Neural progenitor cell (in vitro differentiated cells): ENCODE results near the gene TMBIM4. TPM values are rescaled to one million over a fixed set of nuclear protein-coding genes. Genes with fewer than 3 reads are reported as not detected.

ENCODE experiments used
- DNase-seq: peaks from one replicate; pipeline ENCODE4 v3.0.0-alpha.2; 2016; ENCODE audit warnings: low spot score
- H2AFZ ChIP-seq: fragments of 200-600 bp; sonication (generic); replicated peaks from 2 replicates; pipeline ENCODE4 v1.6.1; 2016; ENCODE audit warnings: antibody characterized with exemption
- H3F3A ChIP-seq: fragments of 200-600 bp; sonication (generic); 2 replicates; pipeline ENCODE4 v1.6.1; 2016; ENCODE audit warnings: antibody characterized with exemption, low read depth
- H3K27ac ChIP-seq: fragments of 200-600 bp; sonication (generic); 2 replicates; pipeline ENCODE4 v1.5.1; 2016; ENCODE audit warnings: mild to moderate bottlenecking
- H3K27me3 ChIP-seq: fragments of 200-600 bp; sonication (generic); 2 replicates; pipeline ENCODE4 v1.6.1; 2016; ENCODE audit warnings: mild to moderate bottlenecking, moderate library complexity
- H3K36me3 ChIP-seq: fragments of 200-600 bp; sonication (generic); 2 replicates; pipeline ENCODE4 v1.5.1; 2016
- H3K4me1 ChIP-seq: fragments of 200-600 bp; sonication (generic); 2 replicates; pipeline ENCODE4 v1.6.1; 2016; ENCODE audit warnings: mixed run types
- H3K4me2 ChIP-seq: fragments of 200-600 bp; sonication (generic); 2 replicates; pipeline ENCODE4 v1.6.1; 2016
- H3K4me3 ChIP-seq: fragments of 200-600 bp; sonication (generic); 2 replicates; pipeline ENCODE4 v1.5.1; 2016
- H3K79me2 ChIP-seq: fragments of 200-600 bp; sonication (generic); 2 replicates; pipeline ENCODE4 v1.6.1; 2016; ENCODE audit warnings: low read depth
- H3K9ac ChIP-seq: fragments of 200-600 bp; sonication (generic); 2 replicates; pipeline ENCODE4 v1.6.1; 2016
- H3K9me3 ChIP-seq: fragments of 200-600 bp; sonication (generic); 2 replicates; pipeline ENCODE4 v1.5.1; 2016; ENCODE audit warnings: low read depth
- H4K20me1 ChIP-seq: fragments of 200-600 bp; sonication (generic); 2 replicates; pipeline ENCODE4 v1.6.1; 2016; ENCODE audit warnings: low read depth
- H3K27ac Mint-ChIP-seq: 3 replicates; pipeline ENCODE4 v1.8.0; 2021; ENCODE audit warnings: mixed read lengths
- H3K27me3 Mint-ChIP-seq: 2 replicates; pipeline ENCODE4 v1.8.0; 2022; ENCODE audit warnings: low read depth, mild to moderate bottlenecking, inconsistent platforms, moderate library complexity, mixed read lengths; ENCODE audit not compliant: insufficient read depth
- H3K36me3 Mint-ChIP-seq: 3 replicates; pipeline ENCODE4 v1.8.0; 2021; ENCODE audit warnings: mixed read lengths
- H3K4me1 Mint-ChIP-seq: 3 replicates; pipeline ENCODE4 v1.8.0; 2021; ENCODE audit warnings: mixed read lengths
- H3K4me3 Mint-ChIP-seq: 3 replicates; pipeline ENCODE4 v1.8.0; 2021; ENCODE audit warnings: mild to moderate bottlenecking, moderate library complexity, mixed read lengths
- H3K9me3 Mint-ChIP-seq: 3 replicates; pipeline ENCODE4 v1.8.0; 2020; ENCODE audit warnings: mixed read lengths
- CTCF ChIP-seq: fragments of 200-600 bp; sonication (generic); IDR thresholded peaks from 2 replicates; pipeline ENCODE4 v1.5.1; 2017; ENCODE audit warnings: antibody characterized with exemption, mild to moderate bottlenecking
- EZH2 ChIP-seq: fragments of 200-600 bp; sonication (generic); IDR thresholded peaks from 2 replicates; pipeline ENCODE4 v1.6.1; 2017; ENCODE audit warnings: antibody characterized with exemption, mild to moderate bottlenecking, moderate library complexity
- EZH2phosphoT487 ChIP-seq: fragments of 200-600 bp; sonication (generic); IDR thresholded peaks from 2 replicates; pipeline ENCODE4 v1.6.1; 2017; ENCODE audit warnings: antibody characterized with exemption
- total RNA-seq: library from RNA; depleted of rRNA; stranded (reverse); fragments of >200 nt; gene quantifications from 2 replicates; pipeline ENCODE4 v1.2.3, GENCODE V29; 2015; ENCODE audit warnings: low replicate concordance

Gene TMBIM4
- total RNA-seq, 1 donor from 2014 or later: 63.7 TPM

- no peaks in the 10 kb centered on the region for H3K36me3 ChIP-seq
- H3K27me3 Mint-ChIP-seq: peaks cover 37% of the 10 kb centered on the region
- H3K27ac ChIP-seq: no peak overlapping the region
- H3K79me2 ChIP-seq: no peaks in the 10 kb centered on the region
- no peaks in the 10 kb centered on the region for H4K20me1 ChIP-seq
- no peak overlapping the region for H3K4me3 Mint-ChIP-seq
- no peaks in the 10 kb centered on the region for H3K9me3 ChIP-seq
- no peaks in the 10 kb centered on the region for H3F3A ChIP-seq
- H2AFZ ChIP-seq: no peak overlapping the region
- H3K4me1 ChIP-seq: no peaks in the 10 kb centered on the region
- no peak overlapping the region for H3K9ac ChIP-seq
- H3K27me3 ChIP-seq: peaks cover 52% of the 10 kb centered on the region
- H3K9me3 Mint-ChIP-seq: peaks cover 5% of the 10 kb centered on the region
- no peak overlapping the region for H3K27ac Mint-ChIP-seq
- no peak for DNase-seq
- TF ChIP-seq EZH2phosphoT487: no peak
- no peak for TF ChIP-seq CTCF
- TF ChIP-seq EZH2: no peak
- H3K4me1 Mint-ChIP-seq: no peaks in the 10 kb centered on the region
- no peak overlapping the region for H3K4me2 ChIP-seq
- no peaks in the 10 kb centered on the region for H3K36me3 Mint-ChIP-seq
- H3K4me3 ChIP-seq: no peak overlapping the region
Measured at GRCh38 chr12:66191547-66192126, 21.8 kb upstream of the TMBIM4 start.

- peaks cover 60% of the 10 kb centered on the region for H3K27me3 ChIP-seq
- H3K9me3 Mint-ChIP-seq: peaks cover 5% of the 10 kb centered on the region
Measured at GRCh38 chr12:66190519-66191370, 20.9 kb upstream of the TMBIM4 start.

GRCh38 chr12:66189889-66190288 is 20.1 kb upstream of the TMBIM4 start:
- Mint-ChIP-seq H3K27me3 (peaks cover 37% of the 10 kb centered on the region), H3K27ac (no peak overlapping the region)
- TF ChIP-seq EZH2phosphoT487: no peak
- TF ChIP-seq EZH2: no peak
- no peak for TF ChIP-seq CTCF

More at GRCh38 chr12:66190519-66191370, 20.9 kb upstream of the TMBIM4 start:
- no peak for TF ChIP-seq EZH2phosphoT487
- no peak for TF ChIP-seq EZH2
- no peak for TF ChIP-seq CTCF
- no peak overlapping the region for H2AFZ ChIP-seq
- no peaks in the 10 kb centered on the region for H4K20me1 ChIP-seq
- Mint-ChIP-seq H3K36me3 (no peaks in the 10 kb centered on the region), H3K4me1 (no peaks in the 10 kb centered on the region), H3K27me3 (peaks cover 37% of the 10 kb centered on the region), H3K27ac (no peak overlapping the region), H3K4me3 (no peak overlapping the region)
- H3K4me2 ChIP-seq: no peak overlapping the region
- no peak overlapping the region for H3K4me3 ChIP-seq
- no peak for DNase-seq
- no peaks in the 10 kb centered on the region for H3K36me3 ChIP-seq
- no peaks in the 10 kb centered on the region for H3K79me2 ChIP-seq
- H3K9me3 ChIP-seq: no peaks in the 10 kb centered on the region
- no peak overlapping the region for H3K27ac ChIP-seq
- H3K4me1 ChIP-seq: no peaks in the 10 kb centered on the region
- no peak overlapping the region for H3K9ac ChIP-seq
- H3F3A ChIP-seq: no peaks in the 10 kb centered on the region

More at GRCh38 chr12:66189889-66190288, 20.1 kb upstream of the TMBIM4 start:
- no peaks in the 10 kb centered on the region for H3K4me1 Mint-ChIP-seq
- no peaks in the 10 kb centered on the region for H3K9me3 ChIP-seq
- no peaks in the 10 kb centered on the region for H3K36me3 ChIP-seq
- peak overlapping the region; percentile 73 for H3K4me2 ChIP-seq
- peaks cover 60% of the 10 kb centered on the region for H3K27me3 ChIP-seq
- no peaks in the 10 kb centered on the region for H3K4me1 ChIP-seq
- H4K20me1 ChIP-seq: no peaks in the 10 kb centered on the region
- H3K4me3 Mint-ChIP-seq: no peak overlapping the region
- no peaks in the 10 kb centered on the region for H3F3A ChIP-seq
- no peaks in the 10 kb centered on the region for H3K36me3 Mint-ChIP-seq
- H3K4me3 ChIP-seq: no peak overlapping the region
- no peaks in the 10 kb centered on the region for H3K79me2 ChIP-seq
- DNase-seq: no peak
- H3K9me3 Mint-ChIP-seq: peaks cover 5% of the 10 kb centered on the region
- no peak overlapping the region for H3K9ac ChIP-seq
- no peak overlapping the region for H3K27ac ChIP-seq
- H2AFZ ChIP-seq: no peak overlapping the region
